Suppressor macrophage (primary cell): ENCODE data around the gene SLC39A2.
"Not testable (repeated sequence)": the region's sequence is repeated elsewhere in the genome, so short reads cannot be mapped to it uniquely, and the experiment has no call there.

Experiments used
- DNase-seq, 4 experiments: peaks; one replicate each; pipeline ENCODE4 v3.0.0-alpha.2; 2020 to 2022

Gene SLC39A2

GRCh38 chr14:20997115-20997514 is 2.0 kb upstream of the SLC39A2 start:
- DNase-seq: no peak

GRCh38 chr14:20997564-20997963 is 1.5 kb upstream of the SLC39A2 start:
- no peak for DNase-seq

GRCh38 chr14:20998139-20998538 is 954 bp upstream of the SLC39A2 start:
- no peak for DNase-seq

GRCh38 chr14:20999591-20999990 is 498 bp downstream of the SLC39A2 start:
- DNase-seq: peak in 1 of 4 experiments; percentile 18

GRCh38 chr14:21001218-21001617 is 2.1 kb downstream of the SLC39A2 start:
- DNase-seq: no peak

GRCh38 chr14:21003788-21004346 is 4.8 kb downstream of the SLC39A2 start:
- no peak for DNase-seq

GRCh38 chr14:21009721-21010120 is 10.6 kb downstream of the SLC39A2 start:
- DNase-seq: not testable (repeated sequence)

- DNase-seq: no peak
These were observed 12.0 kb downstream of the SLC39A2 start for GRCh38 chr14:21011136-21011535.

GRCh38 chr14:21014761-21015190 is 15.7 kb downstream of the SLC39A2 start:
- DNase-seq: peak; percentile 90 to 95 (median 94)

- peak; percentile 56 to 79 (median 74) for DNase-seq
These were observed 16.2 kb downstream of the SLC39A2 start for GRCh38 chr14:21015312-21015711.

- DNase-seq: no peak
These were observed 17.5 kb downstream of the SLC39A2 start for GRCh38 chr14:21016413-21017190.

- peak in 3 of 4 experiments; percentile 48 to 63 (median 57) for DNase-seq
These were observed 18.6 kb downstream of the SLC39A2 start for GRCh38 chr14:21017528-21018245.

GRCh38 chr14:21018286-21018685 is 19.2 kb downstream of the SLC39A2 start:
- no peak for DNase-seq

GRCh38 chr14:21018781-21019180 is 19.7 kb downstream of the SLC39A2 start:
- DNase-seq: peak in 3 of 4 experiments; percentile 37 to 55 (median 48)

GRCh38 chr14:21019366-21019765 is 20.3 kb downstream of the SLC39A2 start:
- peak; percentile 57 to 80 (median 79) for DNase-seq

- DNase-seq: no peak
These were observed 22.0 kb downstream of the SLC39A2 start for GRCh38 chr14:21020977-21021545.

- no peak for DNase-seq
These were observed 23.6 kb downstream of the SLC39A2 start for GRCh38 chr14:21022686-21023085.

- peak; percentile 57 to 81 (median 74) for DNase-seq
These were observed 24.1 kb downstream of the SLC39A2 start for GRCh38 chr14:21023174-21023573.

GRCh38 chr14:21023817-21024584 is 24.9 kb downstream of the SLC39A2 start:
- DNase-seq: no peak

- DNase-seq: peak in 2 of 4 experiments; percentile 27 to 51
These were observed 25.7 kb downstream of the SLC39A2 start, which contains the start of gene NDRG2 for GRCh38 chr14:21024585-21025370. Gene NDRG2 (minus strand): TSS chr14:21025061. CDS start chr14:21023315, 1,746 bp downstream.
